Neural crest cell (in vitro differentiated cells): ENCODE measurements around the gene TMEM131L. TPM values are rescaled to one million over a fixed set of nuclear protein-coding genes. Genes with fewer than 3 reads are reported as not detected.

Experiments
- DNase-seq: peaks from one replicate; pipeline ENCODE4 v3.0.0; 2021; ENCODE audit warnings: low read depth, mixed read lengths, low spot score
- H3K27ac Mint-ChIP-seq: one replicate; pipeline ENCODE4 v1.8.0; 2021; ENCODE audit warnings: mild to moderate bottlenecking, mixed read lengths; ENCODE audit not compliant: unreplicated experiment
- H3K27me3 Mint-ChIP-seq: 2 replicates; pipeline ENCODE4 v1.8.0; 2021; ENCODE audit warnings: low read depth, mild to moderate bottlenecking, mixed read lengths
- H3K36me3 Mint-ChIP-seq: 2 replicates; pipeline ENCODE4 v1.8.0; 2021; ENCODE audit warnings: low read depth, mild to moderate bottlenecking, mixed read lengths
- H3K4me1 Mint-ChIP-seq: 2 replicates; pipeline ENCODE4 v1.8.0; 2021; ENCODE audit warnings: mixed read lengths
- H3K4me3 Mint-ChIP-seq: one replicate; pipeline ENCODE4 v1.8.0; 2021; ENCODE audit warnings: mild to moderate bottlenecking, mixed read lengths
- H3K9me3 Mint-ChIP-seq: 2 replicates; pipeline ENCODE4 v1.8.0; 2021; ENCODE audit warnings: mixed read lengths
- total RNA-seq: library from RNA; stranded (reverse); gene quantifications from 2 replicates; pipeline ENCODE4 v1.2.1, GENCODE V29; 2021
- TF ChIP-seq, protein P1 (sequence below): fragments of 200-600 bp; sonication (generic); conservative IDR thresholded peaks from 2 replicates; pipeline ENCODE4 v1.5.0; 2021; ENCODE audit warnings: antibody characterized with exemption, mild to moderate bottlenecking

The TMEM131L gene
- total RNA-seq, 1 donor from 2014 or later: 36.1 TPM

DNA sequence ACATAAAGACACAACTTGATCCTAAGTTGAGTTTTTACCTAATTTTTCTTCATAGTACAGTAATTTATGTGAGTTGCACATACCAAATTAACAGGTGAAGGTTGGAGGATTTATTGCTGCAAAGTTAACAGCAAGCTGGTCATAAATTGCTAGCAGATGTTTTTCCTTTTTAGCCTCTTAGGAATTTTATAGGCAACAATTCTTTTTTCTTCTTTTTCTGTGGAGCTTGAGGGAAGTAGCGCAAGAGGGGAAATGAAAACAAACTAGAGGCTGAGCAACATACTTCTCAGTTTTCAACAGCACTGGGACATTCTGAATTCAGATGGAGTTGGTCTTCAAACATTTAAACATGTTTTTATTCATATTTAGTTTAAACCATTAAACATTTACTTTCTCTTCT lies 154.2 kb downstream of the TMEM131L start:
- TF ChIP-seq, protein P1, sequence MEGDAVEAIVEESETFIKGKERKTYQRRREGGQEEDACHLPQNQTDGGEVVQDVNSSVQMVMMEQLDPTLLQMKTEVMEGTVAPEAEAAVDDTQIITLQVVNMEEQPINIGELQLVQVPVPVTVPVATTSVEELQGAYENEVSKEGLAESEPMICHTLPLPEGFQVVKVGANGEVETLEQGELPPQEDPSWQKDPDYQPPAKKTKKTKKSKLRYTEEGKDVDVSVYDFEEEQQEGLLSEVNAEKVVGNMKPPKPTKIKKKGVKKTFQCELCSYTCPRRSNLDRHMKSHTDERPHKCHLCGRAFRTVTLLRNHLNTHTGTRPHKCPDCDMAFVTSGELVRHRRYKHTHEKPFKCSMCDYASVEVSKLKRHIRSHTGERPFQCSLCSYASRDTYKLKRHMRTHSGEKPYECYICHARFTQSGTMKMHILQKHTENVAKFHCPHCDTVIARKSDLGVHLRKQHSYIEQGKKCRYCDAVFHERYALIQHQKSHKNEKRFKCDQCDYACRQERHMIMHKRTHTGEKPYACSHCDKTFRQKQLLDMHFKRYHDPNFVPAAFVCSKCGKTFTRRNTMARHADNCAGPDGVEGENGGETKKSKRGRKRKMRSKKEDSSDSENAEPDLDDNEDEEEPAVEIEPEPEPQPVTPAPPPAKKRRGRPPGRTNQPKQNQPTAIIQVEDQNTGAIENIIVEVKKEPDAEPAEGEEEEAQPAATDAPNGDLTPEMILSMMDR: no peak
- H3K4me3 Mint-ChIP-seq: no peak overlapping the region
- H3K27me3 Mint-ChIP-seq: no peaks in the 10 kb centered on the region
- peaks cover 43% of the 10 kb centered on the region for H3K36me3 Mint-ChIP-seq
- no peak for DNase-seq
- no peaks in the 10 kb centered on the region for H3K9me3 Mint-ChIP-seq
- no peak overlapping the region for H3K27ac Mint-ChIP-seq
- H3K4me1 Mint-ChIP-seq: peaks cover 22% of the 10 kb centered on the region

DNA sequence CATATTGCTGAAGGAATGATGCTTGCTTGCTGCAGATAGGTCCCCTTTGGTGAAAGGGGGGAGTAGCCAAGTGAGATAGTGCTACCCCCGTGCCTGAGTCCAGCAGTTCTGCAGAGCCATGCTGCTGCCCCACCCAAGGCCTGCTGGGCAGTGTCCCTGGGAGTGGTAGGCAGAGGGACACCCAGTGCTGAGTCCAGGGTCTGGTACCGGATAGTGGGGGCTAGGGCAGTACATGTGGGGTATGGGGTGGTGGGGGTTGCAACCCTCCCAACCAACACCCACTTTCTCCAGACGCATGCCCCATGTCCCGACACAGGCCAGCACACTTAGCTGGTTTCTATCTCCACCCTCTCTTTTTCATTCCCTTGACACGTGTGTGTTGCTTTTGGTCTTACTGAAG lies 155.9 kb downstream of the TMEM131L start:
- H3K36me3 Mint-ChIP-seq: peaks cover 37% of the 10 kb centered on the region
- no peak overlapping the region for H3K4me3 Mint-ChIP-seq
- H3K9me3 Mint-ChIP-seq: no peaks in the 10 kb centered on the region
- H3K27me3 Mint-ChIP-seq: no peaks in the 10 kb centered on the region
- peaks cover 22% of the 10 kb centered on the region for H3K4me1 Mint-ChIP-seq
- no peak for DNase-seq
- peak overlapping the region; percentile 29 for H3K27ac Mint-ChIP-seq
- TF ChIP-seq, protein P1: no peak

DNA sequence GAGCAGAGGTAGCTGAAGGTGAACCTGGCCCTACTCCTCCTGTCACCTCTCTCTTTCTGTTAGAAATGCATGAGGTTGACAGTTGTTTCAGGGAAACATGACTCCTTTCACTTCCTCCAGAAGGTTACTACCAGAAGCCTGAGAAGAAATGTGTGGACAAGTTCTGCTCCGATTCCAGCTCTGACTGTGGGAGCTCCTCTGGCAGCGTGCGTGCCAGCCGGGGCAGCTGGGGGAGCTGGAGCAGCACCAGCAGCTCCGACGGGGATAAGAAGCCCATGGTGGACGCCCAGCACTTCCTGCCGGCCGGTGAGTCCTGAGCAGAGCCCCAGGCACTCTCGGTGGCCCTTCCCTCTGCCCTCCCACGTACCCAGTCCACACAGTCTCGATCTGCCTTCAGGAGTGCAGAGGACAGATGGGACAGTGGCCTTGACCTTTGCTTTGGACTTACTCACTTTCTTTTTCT lies 156.6 kb downstream of the TMEM131L start:
- Mint-ChIP-seq H3K9me3 (no peaks in the 10 kb centered on the region), H3K36me3 (peaks cover 41% of the 10 kb centered on the region), H3K27me3 (no peaks in the 10 kb centered on the region), H3K4me3 (no peak overlapping the region), H3K4me1 (peaks cover 22% of the 10 kb centered on the region), H3K27ac (peak overlapping the region; percentile 87)
- DNase-seq: no peak
- TF ChIP-seq, protein P1: no peak

DNA sequence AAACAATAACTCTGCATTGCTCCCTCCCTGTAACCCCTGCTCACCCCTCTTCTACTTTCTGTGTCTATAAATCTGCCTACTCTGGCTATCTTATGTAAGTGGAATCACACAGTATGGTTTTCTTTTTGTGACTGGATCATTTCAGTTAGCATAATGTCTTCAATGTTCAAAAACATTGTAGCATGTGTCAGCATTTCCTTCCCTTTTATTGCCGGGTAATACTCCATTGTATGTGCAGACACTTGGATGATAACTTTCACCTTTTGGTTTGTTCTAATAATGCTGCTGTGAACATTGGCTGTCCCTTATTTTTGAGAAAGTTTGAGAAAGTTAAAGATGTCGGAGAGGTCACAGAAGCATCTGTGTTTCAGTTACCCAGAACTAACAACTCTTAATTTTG lies 157.3 kb downstream of the TMEM131L start:
- no peaks in the 10 kb centered on the region for H3K27me3 Mint-ChIP-seq
- TF ChIP-seq, protein P1: no peak
- no peak overlapping the region for H3K4me3 Mint-ChIP-seq
- DNase-seq: no peak
- peaks cover 22% of the 10 kb centered on the region for H3K4me1 Mint-ChIP-seq
- peaks cover 41% of the 10 kb centered on the region for H3K36me3 Mint-ChIP-seq
- H3K27ac Mint-ChIP-seq: no peak overlapping the region
- no peaks in the 10 kb centered on the region for H3K9me3 Mint-ChIP-seq

DNA sequence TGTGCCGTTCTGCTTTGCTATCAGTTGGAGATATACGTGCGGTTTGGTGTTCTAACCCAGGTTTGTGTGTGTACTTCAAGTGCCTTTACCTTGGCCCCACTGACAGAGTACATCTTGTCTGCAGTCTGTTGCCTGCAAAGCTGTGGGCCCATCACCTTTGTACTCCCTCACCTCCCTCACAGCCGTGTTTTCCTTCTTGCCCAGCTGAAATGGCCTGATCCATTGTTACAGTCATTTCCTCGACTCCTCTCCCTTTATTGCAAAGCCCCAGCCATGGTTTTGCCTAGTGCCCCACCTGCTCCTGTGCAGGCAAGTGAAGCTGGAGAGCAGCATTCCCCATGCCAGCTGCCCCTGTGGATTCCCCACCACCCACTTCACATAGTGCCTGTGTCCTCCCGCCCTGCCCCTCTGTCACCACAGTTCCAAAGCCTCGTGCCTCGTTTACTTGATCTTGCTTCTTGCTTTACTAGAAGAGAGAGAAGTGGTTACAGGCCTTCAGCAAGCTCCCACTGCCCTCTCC lies 162.7 kb downstream of the TMEM131L start:
- no peak overlapping the region for H3K27ac Mint-ChIP-seq
- H3K4me3 Mint-ChIP-seq: no peak overlapping the region

More for the DNA sequence above, 162.7 kb downstream of the TMEM131L start:
- DNase-seq: no peak
- H3K4me1 Mint-ChIP-seq: peaks cover 18% of the 10 kb centered on the region
- H3K9me3 Mint-ChIP-seq: no peaks in the 10 kb centered on the region
- TF ChIP-seq, protein P1: no peak
- H3K36me3 Mint-ChIP-seq: peaks cover 49% of the 10 kb centered on the region
- no peaks in the 10 kb centered on the region for H3K27me3 Mint-ChIP-seq
